HEK293T (cell line): Measurements from ENCODE around the gene POU6F2.

ENCODE experiments used
- BHLHE40 ChIP-seq: fragments of 450-650 bp; IDR thresholded peaks from 2 replicates; pipeline ENCODE4 v1.6.1; 2016; ENCODE audit warnings: mild to moderate bottlenecking, moderate library complexity, borderline replicate concordance
- SP1 ChIP-seq: fragments of 450-650 bp; IDR thresholded peaks from 2 replicates; pipeline ENCODE4 v1.6.1; 2017
- SUZ12 ChIP-seq: fragments of 450-650 bp; IDR thresholded peaks from 2 replicates; pipeline ENCODE4 v1.6.1; 2016; ENCODE audit warnings: mild to moderate bottlenecking
- TARDBP ChIP-seq: fragments of 450-650 bp; IDR thresholded peaks from 2 replicates; pipeline ENCODE4 v1.6.1; 2016

GRCh38 chr7:39341083-39341482 is 363.4 kb downstream of the POU6F2 start:
- TF ChIP-seq SUZ12: no peak
- no peak for TF ChIP-seq SP1
- no peak for TF ChIP-seq TARDBP
- TF ChIP-seq BHLHE40: no peak
